Sigmoid colon (tissue), 7 donors: ENCODE measurements around the gene TMEM115. TPM values are rescaled to one million over a fixed set of nuclear protein-coding genes. Genes with fewer than 3 reads are reported as not detected.

Source experiments
- DNase-seq: peaks from one replicate; pipeline ENCODE4 v3.0.0-alpha.2; 2019
- H3K27ac ChIP-seq, 4 donors: fragments of 200-600 bp; sonication (generic); one replicate each; pipeline ENCODE4 v1.5.1; 2016 to 2019; ENCODE audit warnings: mild to moderate bottlenecking in 1 of 4
- H3K27me3 ChIP-seq, 3 donors: fragments of 200-600 bp; sonication (generic); one replicate each; pipeline ENCODE4 v1.5.1; 2019; ENCODE audit warnings: mild to moderate bottlenecking in 1 of 3
- H3K36me3 ChIP-seq, 4 donors: fragments of 200-600 bp; sonication (generic); one replicate each; pipeline ENCODE4 v1.5.1; 2016 to 2019
- H3K4me1 ChIP-seq, 4 donors: fragments of 200-600 bp; sonication (generic); one replicate each; pipeline ENCODE4 v1.5.1; 2017 to 2019
- H3K4me3 ChIP-seq, 4 donors: fragments of 200-600 bp; sonication (generic); one replicate each; pipeline ENCODE4 v1.5.1; 2017 to 2019; ENCODE audit warnings: mild to moderate bottlenecking in 2 of 4, moderate library complexity in 1 of 4
- H3K9me3 ChIP-seq, 4 donors: fragments of 200-600 bp in 3 of 4; sonication (generic) in 3 of 4; one replicate each; pipeline versions ENCODE4 v1.5.1 to v1.6.1; 2013 to 2019
- CTCF ChIP-seq, 4 experiments: fragments of 450-650 bp in 3 of 4; fragments of 200-600 bp in 1 of 4; IDR thresholded peaks; one replicate each; pipeline ENCODE4 v1.5.1; 2016 to 2019; ENCODE audit warnings: antibody characterized with exemption in 4 of 4, mild to moderate bottlenecking in 3 of 4, moderate library complexity in 2 of 4
- EP300 ChIP-seq, 4 donors: sonication (generic); formaldehyde crosslinking; IDR thresholded peaks; one replicate each; pipeline ENCODE4 v1.6.1; 2017; ENCODE audit warnings: antibody characterized with exemption in 4 of 4
- POLR2A ChIP-seq, 2 donors: fragments of 450-650 bp; IDR thresholded peaks; one replicate each; pipeline ENCODE4 v1.6.1; 2016; ENCODE audit warnings: antibody characterized with exemption in 2 of 2, mild to moderate bottlenecking in 2 of 2, moderate library complexity in 2 of 2
- POLR2AphosphoS5 ChIP-seq, 4 donors: sonication (generic); formaldehyde crosslinking; IDR thresholded peaks; one replicate each; pipeline ENCODE4 v1.6.1; 2017; ENCODE audit warnings: antibody characterized with exemption in 4 of 4
- WGBS, 2 donors: extraction: QIAGEN DNeasy Blood & Tissue Kit; methylation state at CpG; one replicate each; pipeline ENCODE4 v1.1.7; 2013; 5-methylcytosine and 5-hydroxymethylcytosine counted together
- intact Hi-C: fragments of 100-400 bp; cut with DNase I; formaldehyde crosslinking; loops from one replicate; pipeline ENCODE4 v1.15.1; 2023
- polyA plus RNA-seq, 3 donors: library from polyadenylated mRNA; stranded (reverse); fragments of 200-250 nt; gene quantifications; one replicate each; pipeline ENCODE4 v1.2.3, GENCODE V29; 2013
- total RNA-seq, 4 donors: library from RNA; depleted of rRNA; stranded (reverse); fragments of >200 nt; gene quantifications; one replicate each; pipeline ENCODE4 v1.1.0, GENCODE V29; 2016
- donor health status: healthy with polysubstance abuse.
- donor health status: Bipolar disorder and iron deficiency.
- donor health status: healthy.

TMEM115 gene
- total and polyA plus RNA-seq, 7 donors: 9.5 to 45.7 (median 40.5) TPM

GRCh38 chr3:50330330-50330729, 29.0 kb downstream of the TMEM115 start:
- H3K27me3 ChIP-seq: no peaks in the 10 kb centered on the region
- no peak overlapping the region for H3K27ac ChIP-seq
- WGBS, 2 donors: 95 to 97% methylated on average over 10 of the region's 10 CpGs
- no peak for DNase-seq
- H3K4me3 ChIP-seq: no peak overlapping the region
- peaks cover 0 to 49% (median 46%) of the 10 kb centered on the region in 4 donors for H3K4me1 ChIP-seq
- intact Hi-C loops: no loop called here
- no peaks in the 10 kb centered on the region for H3K9me3 ChIP-seq
- H3K36me3 ChIP-seq: peaks cover 18 to 43% (median 26%) of the 10 kb centered on the region in 4 donors
- no peak for TF ChIP-seq EP300 (IDR thresholded peaks at IDR 0.05)
- no peak for TF ChIP-seq POLR2AphosphoS5 (IDR thresholded peaks at IDR 0.05)
- no peak for TF ChIP-seq POLR2A (IDR thresholded peaks at IDR 0.05)
- TF ChIP-seq CTCF (IDR thresholded peaks at IDR 0.05): no peak

- Histone ChIP-seq H3K4me3 (peak within 1 kb of the TSS; percentile 75 to 100 (median 92)), H3K36me3 (peaks cover 18 to 49% (median 26%) of the 10 kb centered on the region in 4 donors), H3K9me3 (no peaks in the 10 kb centered on the region), H3K27ac (peak within 1 kb of the TSS; percentile 82 to 97 (median 86)), H3K27me3 (no peaks in the 10 kb centered on the region), H3K4me1 (peaks cover 0 to 39% (median 30%) of the 10 kb centered on the region in 4 donors)
- DNase-seq: peak; percentile 99
- intact Hi-C loops: loop anchor here (5.0 to 10.0 kb wide), 2 partner anchors 66 to 1057 kb away; partner anchors contain the start of gene MANF
- peak; percentile 67 to 76 for TF ChIP-seq POLR2A (IDR thresholded peaks at IDR 0.05)
- no peak for TF ChIP-seq CTCF (IDR thresholded peaks at IDR 0.05)
- peak; percentile 80 to 97 (median 92) for TF ChIP-seq POLR2AphosphoS5 (IDR thresholded peaks at IDR 0.05)
- 1 to 2% methylated on average over 55 of the region's 55 CpGs for WGBS, 2 donors
Measured at GRCh38 chr3:50327943-50328691, 31.2 kb downstream of the TMEM115 start, which contains the start of gene TUSC2. Gene TUSC2 (minus strand): TSS chr3:50328223. CDS start chr3:50328099, 124 bp downstream.

GRCh38 chr3:50327129-50327528, 32.2 kb downstream of the TMEM115 start:
- Histone ChIP-seq H3K27me3 (no peaks in the 10 kb centered on the region), H3K4me1 (peaks cover 0 to 45% (median 34%) of the 10 kb centered on the region in 4 donors), H3K4me3 (peak overlapping the region; percentile 75 to 100 (median 92)), H3K27ac (peak overlapping the region in 3 of 4 donors; percentile 82 to 97 (median 88)), H3K9me3 (no peaks in the 10 kb centered on the region), H3K36me3 (peaks cover 18 to 47% (median 26%) of the 10 kb centered on the region in 4 donors)
- intact Hi-C loops: loop anchor here (5.0 to 10.0 kb wide), 2 partner anchors 65 to 1058 kb away; partner anchors contain the start of gene MANF
- no peak for DNase-seq
- TF ChIP-seq EP300 (IDR thresholded peaks at IDR 0.05) (no peak), CTCF (IDR thresholded peaks at IDR 0.05) (no peak), POLR2A (IDR thresholded peaks at IDR 0.05) (no peak), POLR2AphosphoS5 (IDR thresholded peaks at IDR 0.05) (no peak)
- 65 to 75% methylated on average over 4 of the region's 4 CpGs for WGBS, 2 donors

GRCh38 chr3:50326182-50326541, 33.2 kb downstream of the TMEM115 start:
- TF ChIP-seq POLR2A (IDR thresholded peaks at IDR 0.05) (no peak), CTCF (IDR thresholded peaks at IDR 0.05) (no peak), EP300 (IDR thresholded peaks at IDR 0.05) (no peak), POLR2AphosphoS5 (IDR thresholded peaks at IDR 0.05) (no peak)
- Histone ChIP-seq H3K4me3 (no peak overlapping the region), H3K4me1 (peaks cover 0 to 50% (median 39%) of the 10 kb centered on the region in 4 donors), H3K27me3 (no peaks in the 10 kb centered on the region), H3K9me3 (no peaks in the 10 kb centered on the region), H3K27ac (no peak overlapping the region), H3K36me3 (peaks cover 15 to 38% (median 19%) of the 10 kb centered on the region in 4 donors)
- intact Hi-C loops: loop anchor here (5.0 to 10.0 kb wide), 2 partner anchors 64 to 1059 kb away; partner anchors contain the start of gene MANF
- 92 to 94% methylated on average over 8 of the region's 8 CpGs for WGBS, 2 donors
- DNase-seq: no peak
